HCT116 (cell line): ENCODE data around the gene UPP1. TPM values are rescaled to one million over a fixed set of nuclear protein-coding genes. Genes with fewer than 3 reads are reported as not detected.
"Not testable (repeated sequence)": the region's sequence is repeated elsewhere in the genome, so short reads cannot be mapped to it uniquely, and the experiment has no call there.

Experiments
- ATAC-seq: fragments of 200-7000 bp; cut with Tn5 transposase; 2 replicates; pipeline ENCODE4 v1.9.1; 2020; ENCODE audit warnings: mild to moderate bottlenecking, moderate library complexity
- BruUV-seq: library from RNA; stranded (reverse); fragments of 400-500 nt; replicated peaks from 2 replicates; lab custom pipeline; 2021; lab: Mats Ljungman, UMichigan
- CTCF ChIA-PET: fragments of 300-600 bp; sonication (Branson Sonifier 250); formaldehyde crosslinking; loops from one replicate; lab custom pipeline; 2021; ENCODE audit warnings: antibody characterized with exemption; lab: Charles Lee
- POLR2A ChIA-PET: fragments of 300-600, 350-600 bp; sonication (Branson Sonifier 250); formaldehyde crosslinking; loops from one replicate; lab custom pipeline; 2021; ENCODE audit warnings: antibody characterized with exemption; lab: Charles Lee
- RAD21 ChIA-PET, 2 experiments: fragments of 300-600 bp; sonication (Branson Sonifier 250); formaldehyde crosslinking; loops; one replicate each; lab custom pipeline; 2023; ENCODE audit warnings: low total read pairs in 2 of 2; ENCODE audit not compliant: uncharacterized antibody in 2 of 2, unreplicated experiment in 2 of 2, low non-redundant PET in 1 of 2; lab: Charles Lee
- DNase-seq: peaks from one replicate; pipeline ENCODE4 v3.0.0-alpha.2; 2010; ENCODE audit warnings: low read depth, low spot score
- H2AFZ ChIP-seq: fragments of 200-600 bp; shearing (Covaris generic), sonication (generic); 2 replicates; pipeline ENCODE4 v1.6.1; 2017; ENCODE audit warnings: low read depth, mixed run types, mixed read lengths, antibody characterized with exemption, low read length; ENCODE audit not compliant: poor library complexity, severe bottlenecking
- H3K27ac ChIP-seq: 2 replicates; pipeline ENCODE4 v1.5.1; 2012; ENCODE audit warnings: low read depth, low read length
- H3K27me3 ChIP-seq: fragments of 200-600 bp; sonication (generic); 2 replicates; pipeline ENCODE4 v1.6.1; 2016; ENCODE audit warnings: mixed run types, low read length, mixed read lengths; ENCODE audit not compliant: insufficient read depth
- H3K36me3 ChIP-seq, 2 experiments: fragments of 200-500 bp in 1 of 2; fragments of 200-600 bp in 1 of 2; sonication (Bioruptor generic) in 1 of 2; sonication (generic) in 1 of 2; 2 replicates each; pipeline versions ENCODE4 v1.5.1 to v1.6.1; 2014 to 2016; ENCODE audit warnings: low read length in 2 of 2, inconsistent platforms in 1 of 2, mixed read lengths in 1 of 2, mixed run types in 1 of 2; ENCODE audit not compliant: insufficient read depth in 2 of 2, control insufficient read depth in 1 of 2
- H3K4me1 ChIP-seq, 2 experiments: fragments of 200-600 bp in 1 of 2; sonication (generic) in 1 of 2; 2 replicates each; pipeline versions ENCODE4 v1.5.1 to v1.6.1; 2012 to 2017; ENCODE audit warnings: low read length in 2 of 2, inconsistent platforms in 1 of 2, mild to moderate bottlenecking in 1 of 2, mixed read lengths in 1 of 2, mixed run types in 1 of 2, moderate library complexity in 1 of 2; ENCODE audit not compliant: insufficient read depth in 2 of 2, control insufficient read depth in 1 of 2
- H3K4me2 ChIP-seq: fragments of 200-600 bp; sonication (generic); 2 replicates; pipeline ENCODE4 v1.6.1; 2017; ENCODE audit warnings: mixed run types, low read length, mixed read lengths
- H3K4me3 ChIP-seq, 2 experiments: fragments of 200-600 bp in 1 of 2; sonication (generic) in 1 of 2; replicated peaks in 1 of 2; 2 replicates each; pipeline ENCODE4 v1.5.1; 2011 to 2016; ENCODE audit warnings: low read length in 2 of 2, control low read depth in 1 of 2, low read depth in 1 of 2, mild to moderate bottlenecking in 1 of 2, mixed read lengths in 1 of 2, mixed run types in 1 of 2
- H3K79me2 ChIP-seq: fragments of 200-600 bp; sonication (generic); 2 replicates; pipeline ENCODE4 v1.6.1; 2017; ENCODE audit warnings: mild to moderate bottlenecking, mixed run types, low read length, moderate library complexity, mixed read lengths; ENCODE audit not compliant: insufficient read depth
- H3K9ac ChIP-seq: fragments of 200-600 bp; sonication (generic); 2 replicates; pipeline ENCODE4 v1.6.1; 2016; ENCODE audit warnings: low read length, mixed read lengths
- H3K9me2 ChIP-seq: fragments of 200-600 bp; sonication (generic), shearing (Covaris generic); 2 replicates; pipeline ENCODE4 v1.6.1; 2017; ENCODE audit warnings: mixed run types, mild to moderate bottlenecking, moderate library complexity; ENCODE audit not compliant: insufficient read depth
- H3K9me3 ChIP-seq, 2 experiments: fragments of 200-500 bp in 1 of 2; fragments of 200-600 bp in 1 of 2; sonication (Bioruptor generic) in 1 of 2; sonication (generic) in 1 of 2; 2 replicates each; pipeline ENCODE4 v1.6.1; 2014 to 2017; ENCODE audit warnings: low read length in 2 of 2, mixed read lengths in 2 of 2, inconsistent platforms in 1 of 2, low read depth in 1 of 2, mild to moderate bottlenecking in 1 of 2, mixed run types in 1 of 2, moderate library complexity in 1 of 2; ENCODE audit not compliant: control insufficient read depth in 1 of 2, insufficient read depth in 1 of 2
- H4K20me1 ChIP-seq: fragments of 200-600 bp; sonication (generic), shearing (Covaris generic); 2 replicates; pipeline ENCODE4 v1.6.1; 2017; ENCODE audit warnings: mixed run types, mild to moderate bottlenecking, moderate library complexity; ENCODE audit not compliant: insufficient read depth
- CBX3 ChIP-seq: IDR thresholded peaks from 2 replicates; pipeline ENCODE4 v1.6.1; 2012; ENCODE audit warnings: low read depth
- CEBPB ChIP-seq: IDR thresholded peaks from 2 replicates; pipeline ENCODE4 v1.6.1; 2012; ENCODE audit warnings: low read depth
- EGR1 ChIP-seq: IDR thresholded peaks from 2 replicates; pipeline ENCODE4 v1.6.1; 2012; ENCODE audit warnings: low read depth
- EZH2 ChIP-seq: fragments of 200-600 bp; sonication (generic); IDR thresholded peaks from 2 replicates; pipeline ENCODE4 v1.6.1; 2017; ENCODE audit warnings: antibody characterized with exemption, mixed run types
- FOSL1 ChIP-seq: IDR thresholded peaks from 2 replicates; pipeline ENCODE4 v1.6.1; 2012; ENCODE audit warnings: low read depth
- JUND ChIP-seq: IDR thresholded peaks from 2 replicates; pipeline ENCODE4 v1.6.1; 2012
- POLR2A ChIP-seq: IDR thresholded peaks from 2 replicates; pipeline ENCODE4 v1.7.0; 2011; ENCODE audit warnings: borderline replicate concordance; ENCODE audit not compliant: insufficient read depth, insufficient read length; ENCODE audit errors: extremely low read depth
- POLR2AphosphoS5 ChIP-seq: IDR thresholded peaks from 2 replicates; pipeline ENCODE4 v1.6.1; 2011; ENCODE audit warnings: mild to moderate bottlenecking, low read depth, low read length, moderate library complexity
- RAD21 ChIP-seq: IDR thresholded peaks from 2 replicates; pipeline ENCODE4 v1.6.1; 2012; ENCODE audit warnings: low read depth, mild to moderate bottlenecking
- SIN3A ChIP-seq: IDR thresholded peaks from 2 replicates; pipeline ENCODE4 v1.6.1; 2012; ENCODE audit warnings: low read depth
- SP1 ChIP-seq: IDR thresholded peaks from 2 replicates; pipeline ENCODE4 v1.6.1; 2012; ENCODE audit warnings: low read depth
- SRF ChIP-seq: IDR thresholded peaks from 2 replicates; pipeline ENCODE4 v1.6.1; 2012; ENCODE audit warnings: low read depth
- TCF7L2 ChIP-seq: IDR thresholded peaks from 2 replicates; pipeline ENCODE4 v1.7.0; 2011; ENCODE audit warnings: borderline replicate concordance, inconsistent platforms; ENCODE audit not compliant: insufficient read depth, insufficient read length; ENCODE audit errors: extremely low read depth
- YY1 ChIP-seq: IDR thresholded peaks from 2 replicates; pipeline ENCODE4 v1.6.1; 2011; ENCODE audit warnings: low read length, low read depth, moderate library complexity, mild to moderate bottlenecking; ENCODE audit not compliant: insufficient replicate concordance; ENCODE audit errors: extremely low read depth
- ZFX ChIP-seq: fragments of 450-650 bp; IDR thresholded peaks from 2 replicates; pipeline ENCODE4 v1.6.1; 2017
- intact Hi-C: fragments of 100-400 bp; cut with micrococcal nuclease; formaldehyde crosslinking; loops from 2 replicates; pipeline ENCODE4 v1.10.0; 2022
- total RNA-seq: library from RNA; stranded (reverse); gene quantifications from one replicate; pipeline ENCODE4 v1.2.1, GENCODE V29; 2021; ENCODE audit not compliant: unreplicated experiment
- TF ChIP-seq, protein P1 (sequence below): IDR thresholded peaks from 2 replicates; pipeline ENCODE4 v1.6.1; 2012
- TF ChIP-seq, protein P2 (sequence below): IDR thresholded peaks from 2 replicates; pipeline ENCODE4 v1.6.1; 2012

Gene UPP1
- total RNA-seq, 1 experiment from 2014 or later, result 42.7 TPM

DNA sequence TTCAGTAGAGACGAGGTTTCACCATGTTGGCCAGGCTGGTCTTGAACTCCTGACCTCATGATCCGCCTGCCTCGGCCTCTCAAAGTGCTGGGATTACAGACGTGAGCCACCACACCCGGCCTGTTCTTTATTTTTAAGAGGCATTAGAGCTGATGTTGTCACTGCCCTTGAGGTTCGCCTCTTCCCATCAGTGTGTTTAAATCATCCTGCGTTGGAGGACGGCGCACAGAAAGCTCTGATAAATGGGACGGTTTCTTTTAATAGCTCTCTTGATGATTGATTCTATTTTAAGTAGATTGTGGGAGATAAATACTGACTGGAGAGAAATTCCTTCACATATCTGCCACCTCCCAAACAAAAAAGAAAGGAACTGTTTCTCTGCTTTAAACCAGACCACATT, 29.0 kb downstream of the UPP1 start:
- ChIA-PET CTCF (no interaction called here), POLR2A (no interaction called here), RAD21 (no interaction called here)
- H3K9me2 ChIP-seq, result no peaks in the 10 kb centered on the region
- H2AFZ ChIP-seq, result no peak overlapping the region
- H3K4me3 ChIP-seq, result no peak overlapping the region
- no peak overlapping the region for H3K27ac ChIP-seq
- no peak for DNase-seq
- H3K4me1 ChIP-seq, result no peaks in the 10 kb centered on the region
- H3K27me3 ChIP-seq, result no peaks in the 10 kb centered on the region
- H3K4me2 ChIP-seq, result no peak overlapping the region
- intact Hi-C loops, result no loop called here
- no peaks in the 10 kb centered on the region for H4K20me1 ChIP-seq
- H3K36me3 ChIP-seq, result no peaks in the 10 kb centered on the region
- TF ChIP-seq YY1, result no peak
- TF ChIP-seq POLR2A, result no peak
- no peak for TF ChIP-seq RAD21
- TF ChIP-seq, protein P1, sequence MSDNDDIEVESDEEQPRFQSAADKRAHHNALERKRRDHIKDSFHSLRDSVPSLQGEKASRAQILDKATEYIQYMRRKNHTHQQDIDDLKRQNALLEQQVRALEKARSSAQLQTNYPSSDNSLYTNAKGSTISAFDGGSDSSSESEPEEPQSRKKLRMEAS, result no peak
- TF ChIP-seq CBX3, result no peak
- no peak for TF ChIP-seq TCF7L2
- TF ChIP-seq ZFX, result no peak
- TF ChIP-seq EGR1, result no peak
- no peak for TF ChIP-seq JUND
- no peak for TF ChIP-seq FOSL1
- no peak for TF ChIP-seq CEBPB
- no peak for TF ChIP-seq SRF
- TF ChIP-seq, protein P2, sequence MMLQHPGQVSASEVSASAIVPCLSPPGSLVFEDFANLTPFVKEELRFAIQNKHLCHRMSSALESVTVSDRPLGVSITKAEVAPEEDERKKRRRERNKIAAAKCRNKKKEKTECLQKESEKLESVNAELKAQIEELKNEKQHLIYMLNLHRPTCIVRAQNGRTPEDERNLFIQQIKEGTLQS, result no peak
- TF ChIP-seq SP1, result no peak
- TF ChIP-seq SIN3A, result no peak
- TF ChIP-seq POLR2AphosphoS5, result no peak
- no peak for TF ChIP-seq EZH2
- no peak overlapping the region for H3K9ac ChIP-seq
- no peaks in the 10 kb centered on the region for H3K9me3 ChIP-seq
- no peaks in the 10 kb centered on the region for H3K79me2 ChIP-seq
- no TSS peak for BruUV-seq
- ATAC-seq, result no peak

- DNase-seq, BruUV-seq, RAD21 ChIA-PET, H2AFZ ChIP-seq, H3K9me2 ChIP-seq, H3K27ac ChIP-seq, POLR2A ChIA-PET, H3K36me3 ChIP-seq, H3K4me3 ChIP-seq, H3K4me1 ChIP-seq, ATAC-seq, intact Hi-C loops, H3K79me2 ChIP-seq, H4K20me1 ChIP-seq, H3K4me2 ChIP-seq, H3K27me3 ChIP-seq, H3K9me3 ChIP-seq, H3K9ac ChIP-seq: not testable (repeated sequence)
- CTCF ChIA-PET, result interaction anchor here (1.3 kb wide), 1 partner anchor 10 kb away, joined by 8 read pairs; no protein-coding TSS in a partner anchor
Observed at GRCh38 chr7:48120536-48120935, 31.5 kb downstream of the UPP1 start.
